OCI-LY1 (cell line): ENCODE data around the gene KRT17.

ENCODE experiments used
- EZH2 ChIP-seq: fragments of 200-600 bp; sonication (generic), shearing (Covaris generic); IDR thresholded peaks from 2 replicates; pipeline ENCODE4 v1.8.0; 2017; ENCODE audit warnings: borderline replicate concordance, mixed run types, mild to moderate bottlenecking, antibody characterized with exemption, low read length, moderate library complexity, mixed read lengths
- TF ChIP-seq, protein P1 (sequence below): fragments of 200-600 bp; sonication (generic), shearing (Covaris generic); IDR thresholded peaks from 2 replicates; pipeline ENCODE4 v1.5.1; 2017; ENCODE audit warnings: mild to moderate bottlenecking, antibody characterized with exemption, low read length, moderate library complexity, mixed read lengths

DNA sequence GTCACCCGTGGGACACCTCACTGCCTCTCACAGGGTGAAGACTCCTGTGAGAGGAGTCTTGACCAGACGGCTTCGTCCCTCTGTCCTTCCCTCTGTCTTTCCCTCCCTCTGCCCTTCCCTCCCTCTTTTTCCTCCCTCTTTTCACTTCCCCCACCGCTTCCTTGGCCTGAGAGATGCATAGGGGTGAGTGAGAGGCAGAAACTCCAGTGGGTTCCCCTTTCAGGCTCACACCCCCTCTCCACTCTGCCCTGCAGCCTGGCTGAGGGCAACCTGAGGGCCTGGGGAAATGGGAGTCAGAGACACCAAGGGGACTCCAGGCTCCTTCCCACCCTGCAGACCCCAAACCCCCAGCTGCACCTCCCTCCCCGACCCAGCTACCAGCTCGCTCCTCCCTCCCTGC, 14.6 kb upstream of the KRT17 start:
- TF ChIP-seq, protein P1, sequence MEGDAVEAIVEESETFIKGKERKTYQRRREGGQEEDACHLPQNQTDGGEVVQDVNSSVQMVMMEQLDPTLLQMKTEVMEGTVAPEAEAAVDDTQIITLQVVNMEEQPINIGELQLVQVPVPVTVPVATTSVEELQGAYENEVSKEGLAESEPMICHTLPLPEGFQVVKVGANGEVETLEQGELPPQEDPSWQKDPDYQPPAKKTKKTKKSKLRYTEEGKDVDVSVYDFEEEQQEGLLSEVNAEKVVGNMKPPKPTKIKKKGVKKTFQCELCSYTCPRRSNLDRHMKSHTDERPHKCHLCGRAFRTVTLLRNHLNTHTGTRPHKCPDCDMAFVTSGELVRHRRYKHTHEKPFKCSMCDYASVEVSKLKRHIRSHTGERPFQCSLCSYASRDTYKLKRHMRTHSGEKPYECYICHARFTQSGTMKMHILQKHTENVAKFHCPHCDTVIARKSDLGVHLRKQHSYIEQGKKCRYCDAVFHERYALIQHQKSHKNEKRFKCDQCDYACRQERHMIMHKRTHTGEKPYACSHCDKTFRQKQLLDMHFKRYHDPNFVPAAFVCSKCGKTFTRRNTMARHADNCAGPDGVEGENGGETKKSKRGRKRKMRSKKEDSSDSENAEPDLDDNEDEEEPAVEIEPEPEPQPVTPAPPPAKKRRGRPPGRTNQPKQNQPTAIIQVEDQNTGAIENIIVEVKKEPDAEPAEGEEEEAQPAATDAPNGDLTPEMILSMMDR = no peak
- no peak for TF ChIP-seq EZH2
